Measurements from ENCODE around the gene PRPF8. TPM values are rescaled to one million over a fixed set of nuclear protein-coding genes. Genes with fewer than 3 reads are reported as not detected.

Gene PRPF8
- total and polyA plus RNA-seq, 2 of the 13 experiments (the other 11 are each of a cell fraction or from before 2014, with no cell fraction given) = 112 to 179 TPM

- Histone ChIP-seq H3K27me3 (ENCODE audit: control insufficient read depth in 1 of 2, insufficient read depth in 2 of 2, low read length in 2 of 2) (no peaks in the 10 kb centered on the region; a peak in 1 of 5 replicates), H3K4me2 (ENCODE audit: low read depth, low read length) (peak overlapping the region; percentile 90), H3K9ac (ENCODE audit: insufficient read depth, low read depth, low read length) (peak overlapping the region; percentile 83), H2AFZ (ENCODE audit: low read length) (no peak overlapping the region), H3K9me3 (ENCODE audit: low read length) (no peaks in the 10 kb centered on the region), H3K79me2 (ENCODE audit: insufficient read depth, low read length) (peaks cover 12% of the 10 kb centered on the region), H3K4me3 (replicated peaks in 1 of 3; ENCODE audit: insufficient read depth in 1 of 3, low read depth in 2 of 3, low read length in 3 of 3) (peak overlapping the region; percentile 86 to 97 (median 90)), H4K20me1 (ENCODE audit: insufficient read depth, low read length) (peaks cover 10% of the 10 kb centered on the region), H3K36me3 (replicated peaks in 1 of 2; ENCODE audit: control insufficient read depth in 1 of 2, insufficient read depth in 2 of 2, low read length in 2 of 2) (peaks cover 6 to 19% of the 10 kb centered on the region in 2 experiments), H3K27ac (ENCODE audit: extremely low read length, insufficient read depth, low read length) (peak overlapping the region; percentile 95), H3K4me1 (ENCODE audit: insufficient read depth, low read length) (peaks cover 50% of the 10 kb centered on the region)
- no peak for DNase-seq (ENCODE audit: low spot score)
- intact Hi-C loops (cut with micrococcal nuclease; ENCODE audit: unreplicated experiment) (loop anchor here (2.0 to 10.0 kb wide), 4 partner anchors 27 to 149 kb away; partner anchors contain the start of genes PRPF8, SERPINF1 and SERPINF2), in situ Hi-C loops (cut with HindIII; ENCODE audit: extremely low pct_ligation_motif_present, low pct_unique_long_range_greater_than_20kb) (loop anchor here (5.0 to 25.0 kb wide), 2 partner anchors 52 to 322 kb away; partner anchors contain the start of genes DPH1, OVCA2 and RTN4RL1)
- POLR2A ChIA-PET = interaction anchor here (0.6 to 17.5 kb wide), 23 partner anchors 10 to 280 kb away, joined by 3 to 480 read pairs (median 7); partner anchors contain the start of genes RILP, RPA1, SERPINF1 and SERPINF2
- CTCF ChIA-PET (ENCODE audit: low intra/inter-chr PET ratio, low total read pairs) = no interaction called here
- no TSS peak for BruUV-seq (replicated peaks)
- 0% methylated on average over 3 of the region's 23 CpGs for WGBS (ENCODE audit: low lambda C conversion rate)
- no peak for FAIRE-seq
- TF ChIP-seq SNAPC2 (CRISPR knock-in tag; IDR thresholded peaks at IDR 0.05) (0 out of 2 replicates have a peak, but pooled peaks have one; percentile 26), ZNF224 (CRISPR knock-in tag; IDR thresholded peaks at IDR 0.05) (peak; percentile 25; the same call in 1 of the 2 replicates), ZNF589 (CRISPR knock-in tag; conservative IDR thresholded peaks at IDR 0.05) (0 out of 2 replicates have a peak, but pooled peaks have one; percentile 49), ZNF143 (CRISPR knock-in tag; IDR thresholded peaks at IDR 0.05) (no peak), ZNF510 (CRISPR knock-in tag; IDR thresholded peaks at IDR 0.05; ENCODE audit: low read depth) (0 out of 2 replicates have a peak, but pooled peaks have one; percentile 4), ELF3 (CRISPR knock-in tag; IDR thresholded peaks at IDR 0.05) (no peak)
- TF ChIP-seq, protein P1, sequence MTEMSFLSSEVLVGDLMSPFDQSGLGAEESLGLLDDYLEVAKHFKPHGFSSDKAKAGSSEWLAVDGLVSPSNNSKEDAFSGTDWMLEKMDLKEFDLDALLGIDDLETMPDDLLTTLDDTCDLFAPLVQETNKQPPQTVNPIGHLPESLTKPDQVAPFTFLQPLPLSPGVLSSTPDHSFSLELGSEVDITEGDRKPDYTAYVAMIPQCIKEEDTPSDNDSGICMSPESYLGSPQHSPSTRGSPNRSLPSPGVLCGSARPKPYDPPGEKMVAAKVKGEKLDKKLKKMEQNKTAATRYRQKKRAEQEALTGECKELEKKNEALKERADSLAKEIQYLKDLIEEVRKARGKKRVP (CRISPR knock-in tag; IDR thresholded peaks at IDR 0.05) = 0 out of 4 replicates have a peak, but pooled peaks of 1 of the 2 experiments have one; percentile 29
- TF ChIP-seq, protein P2, sequence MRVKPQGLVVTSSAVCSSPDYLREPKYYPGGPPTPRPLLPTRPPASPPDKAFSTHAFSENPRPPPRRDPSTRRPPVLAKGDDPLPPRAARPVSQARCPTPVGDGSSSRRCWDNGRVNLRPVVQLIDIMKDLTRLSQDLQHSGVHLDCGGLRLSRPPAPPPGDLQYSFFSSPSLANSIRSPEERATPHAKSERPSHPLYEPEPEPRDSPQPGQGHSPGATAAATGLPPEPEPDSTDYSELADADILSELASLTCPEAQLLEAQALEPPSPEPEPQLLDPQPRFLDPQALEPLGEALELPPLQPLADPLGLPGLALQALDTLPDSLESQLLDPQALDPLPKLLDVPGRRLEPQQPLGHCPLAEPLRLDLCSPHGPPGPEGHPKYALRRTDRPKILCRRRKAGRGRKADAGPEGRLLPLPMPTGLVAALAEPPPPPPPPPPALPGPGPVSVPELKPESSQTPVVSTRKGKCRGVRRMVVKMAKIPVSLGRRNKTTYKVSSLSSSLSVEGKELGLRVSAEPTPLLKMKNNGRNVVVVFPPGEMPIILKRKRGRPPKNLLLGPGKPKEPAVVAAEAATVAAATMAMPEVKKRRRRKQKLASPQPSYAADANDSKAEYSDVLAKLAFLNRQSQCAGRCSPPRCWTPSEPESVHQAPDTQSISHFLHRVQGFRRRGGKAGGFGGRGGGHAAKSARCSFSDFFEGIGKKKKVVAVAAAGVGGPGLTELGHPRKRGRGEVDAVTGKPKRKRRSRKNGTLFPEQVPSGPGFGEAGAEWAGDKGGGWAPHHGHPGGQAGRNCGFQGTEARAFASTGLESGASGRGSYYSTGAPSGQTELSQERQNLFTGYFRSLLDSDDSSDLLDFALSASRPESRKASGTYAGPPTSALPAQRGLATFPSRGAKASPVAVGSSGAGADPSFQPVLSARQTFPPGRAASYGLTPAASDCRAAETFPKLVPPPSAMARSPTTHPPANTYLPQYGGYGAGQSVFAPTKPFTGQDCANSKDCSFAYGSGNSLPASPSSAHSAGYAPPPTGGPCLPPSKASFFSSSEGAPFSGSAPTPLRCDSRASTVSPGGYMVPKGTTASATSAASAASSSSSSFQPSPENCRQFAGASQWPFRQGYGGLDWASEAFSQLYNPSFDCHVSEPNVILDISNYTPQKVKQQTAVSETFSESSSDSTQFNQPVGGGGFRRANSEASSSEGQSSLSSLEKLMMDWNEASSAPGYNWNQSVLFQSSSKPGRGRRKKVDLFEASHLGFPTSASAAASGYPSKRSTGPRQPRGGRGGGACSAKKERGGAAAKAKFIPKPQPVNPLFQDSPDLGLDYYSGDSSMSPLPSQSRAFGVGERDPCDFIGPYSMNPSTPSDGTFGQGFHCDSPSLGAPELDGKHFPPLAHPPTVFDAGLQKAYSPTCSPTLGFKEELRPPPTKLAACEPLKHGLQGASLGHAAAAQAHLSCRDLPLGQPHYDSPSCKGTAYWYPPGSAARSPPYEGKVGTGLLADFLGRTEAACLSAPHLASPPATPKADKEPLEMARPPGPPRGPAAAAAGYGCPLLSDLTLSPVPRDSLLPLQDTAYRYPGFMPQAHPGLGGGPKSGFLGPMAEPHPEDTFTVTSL (CRISPR knock-in tag; IDR thresholded peaks at IDR 0.05; ENCODE audit: borderline replicate concordance) = 0 out of 2 replicates have a peak, but pooled peaks have one; percentile 10
- no peak for ATAC-seq
Measured at GRCh38 chr17:1715803-1716075, 31.1 kb upstream of the PRPF8 start.
